WERI-Rb-1 (cell line): Measurements from ENCODE around the gene GPR37.

Experiments
- DNase-seq: peaks from one replicate; pipeline ENCODE4 v3.0.0-alpha.2; 2020
- H3K27ac ChIP-seq: fragments of 250-450 bp; sonication (Bioruptor Pico); 2 replicates; pipeline ENCODE4 v1.5.1; 2020; ENCODE audit warnings: mild to moderate bottlenecking, moderate library complexity
- H3K27me3 ChIP-seq: fragments of 250-450 bp; sonication (Bioruptor Pico); 2 replicates; pipeline ENCODE4 v1.5.1; 2021; ENCODE audit warnings: mild to moderate bottlenecking, low read depth, moderate library complexity; ENCODE audit not compliant: insufficient read depth, severe bottlenecking
- H3K36me3 ChIP-seq: fragments of 250-450 bp; sonication (Bioruptor Pico); 2 replicates; pipeline ENCODE4 v1.5.1; 2020; ENCODE audit warnings: mild to moderate bottlenecking, moderate library complexity
- H3K4me3 ChIP-seq: 2 replicates; pipeline ENCODE4 v1.5.1; 2011; ENCODE audit warnings: low read depth, mild to moderate bottlenecking, control low read depth, low read length
- H3K9me3 ChIP-seq: fragments of 250-450 bp; sonication (Bioruptor Pico); 2 replicates; pipeline ENCODE4 v1.5.1; 2021; ENCODE audit warnings: mild to moderate bottlenecking, moderate library complexity; ENCODE audit not compliant: severe bottlenecking
- CTCF ChIP-seq: IDR thresholded peaks from 2 replicates; pipeline ENCODE4 v1.5.1; 2011; ENCODE audit warnings: low read depth, mild to moderate bottlenecking, control low read depth, inconsistent platforms, low read length

The GPR37 gene

DNA sequence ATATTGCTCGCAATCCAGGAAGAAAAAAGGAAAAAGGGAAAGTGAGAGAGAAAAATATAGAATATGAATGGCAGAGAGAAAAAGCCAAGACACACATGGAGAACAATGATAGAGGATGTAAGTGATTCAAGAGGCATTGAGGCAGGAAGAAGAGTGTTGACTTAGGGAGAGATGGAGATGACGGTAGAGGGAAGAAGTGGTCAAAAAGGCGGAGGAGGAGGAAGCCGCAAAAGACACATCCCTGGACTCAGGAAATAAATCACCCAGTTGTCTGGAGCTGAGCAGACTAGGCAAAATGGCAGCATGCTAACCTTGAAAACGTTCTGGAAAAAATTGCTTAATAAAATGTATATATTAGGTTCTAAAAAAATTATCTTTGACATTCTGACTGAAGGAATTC, 17.7 kb upstream of the GPR37 start:
- DNase-seq: no peak
- no peaks in the 10 kb centered on the region for H3K27me3 ChIP-seq
- no peaks in the 10 kb centered on the region for H3K9me3 ChIP-seq
- H3K36me3 ChIP-seq: no peaks in the 10 kb centered on the region
- TF ChIP-seq CTCF: no peak
- H3K4me3 ChIP-seq: no peak overlapping the region
- H3K27ac ChIP-seq: no peak overlapping the region

DNA sequence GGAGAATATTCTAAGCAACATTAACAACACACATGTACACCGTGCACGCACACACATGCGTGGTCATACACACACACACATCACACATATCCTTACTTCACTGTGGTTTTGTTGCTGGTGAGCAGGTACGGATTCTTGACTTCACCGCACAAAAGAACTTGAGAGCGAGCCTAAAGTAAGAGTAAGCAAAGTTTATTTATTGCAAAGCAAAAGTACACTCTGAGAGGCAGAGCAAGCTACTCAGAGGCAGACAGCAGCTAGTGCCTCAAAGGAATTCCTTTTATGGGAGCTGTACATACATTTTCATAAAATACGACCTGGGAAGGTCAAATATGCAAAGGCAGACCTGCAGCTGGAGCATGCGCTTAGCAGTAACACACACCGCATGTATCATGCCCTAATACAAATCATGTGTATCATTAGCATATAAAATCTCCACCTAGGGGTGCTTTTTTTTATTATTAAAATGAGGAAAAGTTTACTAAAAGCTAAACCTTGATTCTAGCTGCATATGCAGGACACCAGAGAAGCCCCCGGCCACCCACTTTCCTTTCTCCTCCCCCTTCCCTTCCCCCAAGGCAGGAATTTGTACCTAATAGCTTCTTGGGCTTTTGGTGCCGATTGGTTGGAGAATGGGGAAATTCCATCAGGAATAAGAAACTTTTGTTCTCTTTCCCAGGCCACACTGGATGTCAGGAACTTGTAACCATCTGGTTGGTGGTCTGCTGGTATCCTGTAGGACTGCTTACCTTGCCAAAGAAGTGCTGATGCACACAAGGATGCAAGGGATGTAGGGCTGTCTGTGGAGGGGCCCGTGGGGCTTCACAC, 16.5 kb upstream of the GPR37 start:
- H3K27me3 ChIP-seq: no peaks in the 10 kb centered on the region
- H3K27ac ChIP-seq: no peak overlapping the region
- no peaks in the 10 kb centered on the region for H3K36me3 ChIP-seq
- H3K4me3 ChIP-seq: no peak overlapping the region
- no peaks in the 10 kb centered on the region for H3K9me3 ChIP-seq
- no peak for TF ChIP-seq CTCF
- DNase-seq: no peak

DNA sequence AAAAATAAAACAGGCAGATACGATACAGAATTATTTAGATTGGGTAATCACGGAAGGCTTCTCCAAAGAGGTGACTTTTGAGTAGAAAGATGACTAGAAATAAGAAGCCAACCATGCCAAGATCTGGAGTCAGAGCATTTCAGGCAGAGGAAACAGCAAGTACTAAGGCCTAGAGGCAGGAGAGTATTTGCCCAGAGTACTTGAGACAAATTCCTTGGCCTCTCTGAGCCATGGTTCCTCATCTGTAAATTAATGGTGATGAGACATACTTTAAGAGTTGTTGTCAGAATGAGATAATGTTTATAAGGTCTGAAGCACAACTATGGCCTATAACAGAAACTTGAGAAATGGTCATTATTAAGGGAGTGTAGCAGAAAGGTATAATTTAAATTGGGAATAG, 15.8 kb upstream of the GPR37 start:
- TF ChIP-seq CTCF: no peak
- no peak overlapping the region for H3K27ac ChIP-seq

GRCh38 chr7:124780608-124781007, 15.0 kb upstream of the GPR37 start:
- Histone ChIP-seq H3K4me3 (no peak overlapping the region), H3K9me3 (no peaks in the 10 kb centered on the region), H3K27me3 (no peaks in the 10 kb centered on the region), H3K36me3 (no peaks in the 10 kb centered on the region), H3K27ac (no peak overlapping the region)
- TF ChIP-seq CTCF: no peak
- no peak for DNase-seq

More for the DNA sequence above, 15.8 kb upstream of the GPR37 start:
- H3K36me3 ChIP-seq: no peaks in the 10 kb centered on the region
- no peaks in the 10 kb centered on the region for H3K9me3 ChIP-seq
- no peaks in the 10 kb centered on the region for H3K27me3 ChIP-seq
- no peak for DNase-seq
- no peak overlapping the region for H3K4me3 ChIP-seq

- H3K36me3 ChIP-seq: no peaks in the 10 kb centered on the region
- no peaks in the 10 kb centered on the region for H3K9me3 ChIP-seq
- no peak overlapping the region for H3K4me3 ChIP-seq
- TF ChIP-seq CTCF: no peak
- no peak overlapping the region for H3K27ac ChIP-seq
- H3K27me3 ChIP-seq: no peaks in the 10 kb centered on the region
- DNase-seq: no peak
Observed at GRCh38 chr7:124780056-124780455, 14.5 kb upstream of the GPR37 start.

DNA sequence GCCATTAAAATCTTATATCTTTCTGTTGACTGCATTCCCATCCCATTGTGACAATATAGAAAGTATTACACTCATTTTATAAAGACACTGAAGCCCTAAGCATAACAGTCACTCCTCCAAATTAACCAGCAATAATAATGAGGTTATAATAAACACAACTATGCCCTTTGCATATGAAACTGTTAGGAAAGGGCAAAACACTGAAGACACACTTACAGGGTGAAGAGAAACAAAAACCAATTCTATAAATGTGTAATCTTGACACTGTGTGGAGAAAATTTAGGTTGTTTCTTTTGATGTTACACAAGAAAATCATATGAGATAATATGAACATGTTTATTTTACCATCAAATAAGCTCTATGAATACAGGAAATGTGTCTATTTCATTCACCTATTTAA, 14.0 kb upstream of the GPR37 start:
- DNase-seq: no peak
- H3K27me3 ChIP-seq: no peaks in the 10 kb centered on the region
- no peak overlapping the region for H3K4me3 ChIP-seq
- no peaks in the 10 kb centered on the region for H3K9me3 ChIP-seq
- H3K27ac ChIP-seq: no peak overlapping the region
- TF ChIP-seq CTCF: no peak
- H3K36me3 ChIP-seq: no peaks in the 10 kb centered on the region
